Measurements from ENCODE around the gene SOX6. TPM values are rescaled to one million over a fixed set of nuclear protein-coding genes. Genes with fewer than 3 reads are reported as not detected.

SOX6 gene
- total and polyA plus RNA-seq, 2 of the 13 experiments (the other 11 are each of a cell fraction or from before 2014, with no cell fraction given), result 2.6 to 11.2 TPM

DNA sequence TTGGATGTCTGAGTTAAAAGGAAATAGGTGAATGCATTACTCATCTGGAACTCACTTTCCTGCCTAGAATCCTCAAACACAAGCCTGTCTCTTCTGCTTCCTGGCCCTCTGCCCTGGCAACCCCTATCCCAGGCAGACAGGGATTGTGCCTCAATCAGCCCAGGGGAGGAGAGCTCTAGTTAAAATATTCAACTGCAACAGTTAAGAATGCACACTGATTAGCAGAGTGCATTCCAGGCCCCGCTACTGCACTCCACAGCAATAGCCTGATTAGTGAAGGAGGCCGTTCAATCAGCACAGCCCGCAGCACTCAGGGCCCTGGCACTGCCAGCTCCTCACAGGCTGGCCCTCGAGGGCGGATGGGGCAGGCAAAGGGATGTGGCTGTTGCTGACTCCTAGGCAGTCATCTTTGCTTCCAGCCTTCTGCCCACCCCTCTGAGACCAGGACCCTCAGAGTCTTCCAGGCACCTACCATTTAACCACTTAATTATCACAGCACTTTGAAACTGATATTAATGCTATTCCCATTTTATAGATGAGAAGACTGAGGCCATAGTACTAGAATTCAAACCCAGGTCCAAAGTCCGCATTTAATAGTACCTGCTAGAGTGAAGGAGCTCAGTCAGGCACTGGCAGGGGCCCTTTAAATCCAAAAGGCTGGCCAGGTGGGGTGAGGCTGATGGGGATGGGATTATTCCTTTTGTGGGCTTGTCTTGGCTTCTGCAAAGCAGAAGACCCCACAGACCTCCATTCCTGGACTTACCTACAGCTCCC is 435.3 kb downstream of the SOX6 start:
- H4K20me1 ChIP-seq (ENCODE audit: insufficient read depth, low read length), result no peaks in the 10 kb centered on the region
- H3K27ac ChIP-seq (ENCODE audit: extremely low read length, insufficient read depth, low read length), result no peak overlapping the region
- H3K9me3 ChIP-seq (ENCODE audit: low read length), result no peaks in the 10 kb centered on the region
- no peak overlapping the region for H3K4me2 ChIP-seq (ENCODE audit: low read depth, low read length)
- intact Hi-C loops (cut with micrococcal nuclease; ENCODE audit: unreplicated experiment) (no loop called here), in situ Hi-C loops (cut with HindIII; ENCODE audit: extremely low pct_ligation_motif_present, low pct_unique_long_range_greater_than_20kb) (no loop called here)
- ChIA-PET CTCF (ENCODE audit: low intra/inter-chr PET ratio, low total read pairs) (no interaction called here), POLR2A (no interaction called here)
- H3K79me2 ChIP-seq (ENCODE audit: insufficient read depth, low read length), result no peaks in the 10 kb centered on the region
- H3K27me3 ChIP-seq (ENCODE audit: control insufficient read depth in 1 of 2, insufficient read depth in 2 of 2, low read length in 2 of 2), result no peaks in the 10 kb centered on the region
- no peak overlapping the region for H2AFZ ChIP-seq (ENCODE audit: low read length)
- no peak for DNase-seq (ENCODE audit: low spot score)
- H3K9ac ChIP-seq (ENCODE audit: insufficient read depth, low read depth, low read length), result no peak overlapping the region
- TF ChIP-seq SOX6 (IDR thresholded peaks at IDR 0.05), result no peak
- no peak for TF ChIP-seq SOX6 (CRISPR knock-in tag; IDR thresholded peaks at IDR 0.05)
- TF ChIP-seq ZNF629 (CRISPR knock-in tag; conservative IDR thresholded peaks at IDR 0.05), result peak; percentile 63
- WGBS (ENCODE audit: low lambda C conversion rate), result 36% methylated on average over 3 of the region's 6 CpGs
- ATAC-seq, result no peak
- BruUV-seq (replicated peaks), result no TSS peak
- H3K4me3 ChIP-seq (replicated peaks in 1 of 3; ENCODE audit: insufficient read depth in 1 of 3, low read depth in 2 of 3, low read length in 3 of 3), result no peak overlapping the region
- FAIRE-seq, result no peak
- no peaks in the 10 kb centered on the region for H3K4me1 ChIP-seq (ENCODE audit: insufficient read depth, low read length)
- H3K36me3 ChIP-seq (replicated peaks in 1 of 2; ENCODE audit: control insufficient read depth in 1 of 2, insufficient read depth in 2 of 2, low read length in 2 of 2), result no peaks in the 10 kb centered on the region

DNA sequence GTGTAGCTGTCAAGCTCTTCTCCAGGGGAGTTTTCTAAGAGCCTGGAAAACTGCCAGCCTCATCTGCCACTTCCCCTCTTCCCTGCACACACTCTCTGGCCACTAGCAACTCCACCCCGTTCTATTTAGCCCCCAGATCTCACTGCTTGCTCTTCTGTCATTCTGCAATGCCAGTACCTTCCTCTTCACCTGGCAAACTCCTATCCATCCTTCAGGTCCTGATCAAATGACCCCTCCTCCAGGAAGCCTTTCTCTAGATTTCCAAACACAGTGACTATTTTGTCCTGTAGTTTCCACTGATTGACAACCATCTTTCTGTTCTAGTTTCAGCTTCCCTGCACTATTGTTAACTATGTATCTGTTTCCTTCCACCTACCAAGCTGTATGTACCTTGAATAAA is 437.7 kb downstream of the SOX6 start:
- no peaks in the 10 kb centered on the region for H3K79me2 ChIP-seq (ENCODE audit: insufficient read depth, low read length)
- no peaks in the 10 kb centered on the region for H3K36me3 ChIP-seq (replicated peaks in 1 of 2; ENCODE audit: control insufficient read depth in 1 of 2, insufficient read depth in 2 of 2, low read length in 2 of 2)
- H2AFZ ChIP-seq (ENCODE audit: low read length), result no peak overlapping the region
- H3K27me3 ChIP-seq (ENCODE audit: control insufficient read depth in 1 of 2, insufficient read depth in 2 of 2, low read length in 2 of 2), result 0 out of 5 replicates have a peak, but pooled peaks cover 0 to 3% of the 10 kb centered on the region in 2 experiments
- DNase-seq (ENCODE audit: low spot score) (no peak), FAIRE-seq (no peak), ATAC-seq (no peak)
- no peaks in the 10 kb centered on the region for H4K20me1 ChIP-seq (ENCODE audit: insufficient read depth, low read length)
- BruUV-seq (replicated peaks), result no TSS peak
- CTCF ChIA-PET (ENCODE audit: low intra/inter-chr PET ratio, low total read pairs), result no interaction called here
- H3K27ac ChIP-seq (ENCODE audit: extremely low read length, insufficient read depth, low read length), result no peak overlapping the region
- no peak overlapping the region for H3K4me3 ChIP-seq (replicated peaks in 1 of 3; ENCODE audit: insufficient read depth in 1 of 3, low read depth in 2 of 3, low read length in 3 of 3)
- 0% methylated on average over 1 of the region's 1 CpG for WGBS (ENCODE audit: low lambda C conversion rate)
- POLR2A ChIA-PET, result no interaction called here
- in situ Hi-C loops (cut with HindIII; ENCODE audit: extremely low pct_ligation_motif_present, low pct_unique_long_range_greater_than_20kb), result no loop called here
- H3K4me1 ChIP-seq (ENCODE audit: insufficient read depth, low read length), result no peaks in the 10 kb centered on the region
- intact Hi-C loops (cut with micrococcal nuclease; ENCODE audit: unreplicated experiment), result no loop called here
- no peak overlapping the region for H3K9ac ChIP-seq (ENCODE audit: insufficient read depth, low read depth, low read length)
- no peaks in the 10 kb centered on the region for H3K9me3 ChIP-seq (ENCODE audit: low read length)
- H3K4me2 ChIP-seq (ENCODE audit: low read depth, low read length), result no peak overlapping the region
- TF ChIP-seq AHR (CRISPR knock-in tag; IDR thresholded peaks at IDR 0.05) (no peak), HES4 (CRISPR knock-in tag; IDR thresholded peaks at IDR 0.05; ENCODE audit: borderline replicate concordance) (no peak), TAF1 (CRISPR knock-in tag; IDR thresholded peaks at IDR 0.05) (no peak), ZMYM3 (CRISPR knock-in tag; IDR thresholded peaks at IDR 0.05) (no peak), RARA (CRISPR knock-in tag; IDR thresholded peaks at IDR 0.05) (no peak), CEBPB (IDR thresholded peaks at IDR 0.05; ENCODE audit: borderline replicate concordance, low read depth, low read length) (no peak), SP4 (CRISPR knock-in tag; IDR thresholded peaks at IDR 0.05) (no peak), ISL2 (CRISPR knock-in tag; IDR thresholded peaks at IDR 0.05) (no peak), ZNF205 (CRISPR knock-in tag; IDR thresholded peaks at IDR 0.05) (no peak)
- TF ChIP-seq, protein P1, sequence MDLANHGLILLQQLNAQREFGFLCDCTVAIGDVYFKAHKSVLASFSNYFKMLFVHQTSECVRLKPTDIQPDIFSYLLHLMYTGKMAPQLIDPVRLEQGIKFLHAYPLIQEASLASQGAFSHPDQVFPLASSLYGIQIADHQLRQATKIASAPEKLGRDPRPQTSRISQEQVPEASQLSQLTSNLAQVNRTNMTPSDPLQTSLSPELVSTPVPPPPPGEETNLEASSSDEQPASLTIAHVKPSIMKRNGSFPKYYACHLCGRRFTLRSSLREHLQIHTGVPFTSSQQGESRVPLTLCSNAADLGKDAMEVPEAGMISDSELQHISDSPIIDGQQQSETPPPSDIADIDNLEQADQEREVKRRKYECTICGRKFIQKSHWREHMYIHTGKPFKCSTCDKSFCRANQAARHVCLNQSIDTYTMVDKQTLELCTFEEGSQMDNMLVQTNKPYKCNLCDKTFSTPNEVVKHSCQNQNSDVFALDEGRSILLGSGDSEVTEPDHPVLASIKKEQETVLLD (CRISPR knock-in tag; IDR thresholded peaks at IDR 0.05; ENCODE audit: low read depth), result no peak
- TF ChIP-seq, protein P2, sequence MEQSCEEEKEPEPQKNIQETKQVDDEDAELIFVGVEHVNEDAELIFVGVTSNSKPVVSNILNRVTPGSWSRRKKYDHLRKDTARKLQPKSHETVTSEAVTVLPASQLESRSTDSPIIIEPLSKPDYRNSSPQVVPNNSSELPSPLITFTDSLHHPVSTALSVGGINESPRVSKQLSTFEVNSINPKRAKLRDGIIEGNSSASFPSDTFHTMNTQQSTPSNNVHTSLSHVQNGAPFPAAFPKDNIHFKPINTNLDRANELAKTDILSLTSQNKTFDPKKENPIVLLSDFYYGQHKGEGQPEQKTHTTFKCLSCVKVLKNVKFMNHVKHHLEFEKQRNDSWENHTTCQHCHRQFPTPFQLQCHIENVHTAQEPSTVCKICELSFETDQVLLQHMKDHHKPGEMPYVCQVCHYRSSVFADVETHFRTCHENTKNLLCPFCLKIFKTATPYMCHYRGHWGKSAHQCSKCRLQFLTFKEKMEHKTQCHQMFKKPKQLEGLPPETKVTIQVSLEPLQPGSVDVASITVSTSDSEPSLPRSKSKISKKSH (CRISPR knock-in tag; IDR thresholded peaks at IDR 0.05; ENCODE audit: borderline replicate concordance), result no peak
- TF ChIP-seq, protein P3, sequence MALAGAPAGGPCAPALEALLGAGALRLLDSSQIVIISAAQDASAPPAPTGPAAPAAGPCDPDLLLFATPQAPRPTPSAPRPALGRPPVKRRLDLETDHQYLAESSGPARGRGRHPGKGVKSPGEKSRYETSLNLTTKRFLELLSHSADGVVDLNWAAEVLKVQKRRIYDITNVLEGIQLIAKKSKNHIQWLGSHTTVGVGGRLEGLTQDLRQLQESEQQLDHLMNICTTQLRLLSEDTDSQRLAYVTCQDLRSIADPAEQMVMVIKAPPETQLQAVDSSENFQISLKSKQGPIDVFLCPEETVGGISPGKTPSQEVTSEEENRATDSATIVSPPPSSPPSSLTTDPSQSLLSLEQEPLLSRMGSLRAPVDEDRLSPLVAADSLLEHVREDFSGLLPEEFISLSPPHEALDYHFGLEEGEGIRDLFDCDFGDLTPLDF (CRISPR knock-in tag; IDR thresholded peaks at IDR 0.05), result no peak
